HG03175 (cell line): Measurements from ENCODE around the gene SMTN.
"Not testable (repeated sequence)": the region's sequence is repeated elsewhere in the genome, so short reads cannot be mapped to it uniquely, and the experiment has no call there.

Experiments
- ATAC-seq: cut with Tn5 transposase; IDR thresholded peaks from one replicate; pipeline ENCODE4 v1.9.1; 2021; ENCODE audit warnings: mild to moderate bottlenecking, moderate library complexity; ENCODE audit not compliant: unreplicated experiment

The SMTN gene

DNA sequence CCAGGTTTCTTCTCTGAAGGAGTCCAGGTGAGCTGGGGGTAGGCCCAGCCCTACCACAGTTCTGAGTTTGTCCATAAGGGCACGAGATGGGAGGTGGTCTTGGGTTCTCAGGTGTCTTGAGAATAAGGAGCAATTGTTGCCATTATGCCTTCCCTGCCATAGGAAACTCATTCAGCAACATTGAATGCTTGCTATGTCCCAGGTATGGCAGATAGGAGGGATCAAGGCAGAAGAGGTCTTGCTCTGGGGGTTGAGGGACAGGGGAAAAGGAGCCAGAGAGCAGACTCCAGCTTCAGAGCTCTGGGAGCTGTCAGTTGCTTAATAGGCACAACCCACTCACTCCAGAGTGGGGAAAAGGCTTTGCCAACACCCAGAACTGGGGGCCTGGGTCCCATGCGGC, 22.0 kb downstream of the SMTN start:
- ATAC-seq = no peak

DNA sequence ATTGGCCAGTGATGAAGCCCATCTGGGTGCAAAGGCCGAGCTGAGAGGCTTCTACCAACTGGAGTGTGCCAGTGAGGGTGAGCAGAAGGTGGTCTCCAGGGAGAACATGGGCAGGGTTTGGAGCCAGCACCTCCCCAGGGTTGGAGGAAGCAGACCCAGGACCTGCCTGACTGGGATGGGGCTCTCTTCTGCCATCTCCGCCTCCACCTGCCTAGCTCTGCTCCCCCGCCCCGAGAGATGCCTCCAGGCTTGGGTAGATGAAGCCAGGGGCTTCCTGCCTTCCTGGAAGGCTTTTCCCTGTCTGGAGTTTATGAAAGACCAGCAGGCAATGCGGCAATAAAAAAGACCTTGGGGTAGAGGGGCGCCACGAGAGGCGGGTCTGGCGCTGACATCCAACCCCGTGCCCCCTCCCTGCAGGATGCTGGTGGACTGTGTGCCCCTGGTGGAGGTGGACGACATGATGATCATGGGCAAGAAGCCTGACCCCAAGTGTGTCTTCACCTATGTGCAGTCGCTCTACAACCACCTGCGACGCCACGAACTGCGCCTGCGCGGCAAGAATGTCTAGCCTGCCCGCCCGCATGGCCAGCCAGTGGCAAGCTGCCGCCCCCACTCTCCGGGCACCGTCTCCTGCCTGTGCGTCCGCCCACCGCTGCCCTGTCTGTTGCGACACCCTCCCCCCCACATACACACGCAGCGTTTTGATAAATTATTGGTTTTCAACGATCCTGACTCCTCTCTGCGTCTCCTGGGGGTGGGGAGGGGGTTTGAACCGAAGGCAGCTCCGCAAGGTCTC, 23.0 kb downstream of the SMTN start:
- ATAC-seq = no peak

DNA sequence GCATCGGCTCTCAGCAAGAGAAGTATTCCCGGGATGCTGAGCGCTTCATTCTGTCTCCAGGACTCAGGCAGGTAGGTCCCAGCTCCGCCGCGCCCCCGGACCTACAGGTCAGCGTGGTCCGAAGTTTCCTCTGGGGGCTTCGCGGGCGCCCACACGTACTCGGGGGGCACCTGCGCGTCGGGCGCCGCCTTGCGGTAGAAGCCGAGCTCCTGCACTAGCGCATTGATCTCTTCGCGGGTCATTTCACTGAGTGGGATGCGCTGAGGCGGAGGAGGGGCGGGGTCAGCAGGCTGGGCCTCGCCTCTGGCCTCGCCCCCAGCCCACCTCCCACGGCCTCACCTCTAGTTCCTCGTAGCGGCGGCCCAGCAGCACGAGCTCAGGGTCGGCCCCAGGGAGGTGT, 23.8 kb downstream of the SMTN start:
- no peak for ATAC-seq

DNA sequence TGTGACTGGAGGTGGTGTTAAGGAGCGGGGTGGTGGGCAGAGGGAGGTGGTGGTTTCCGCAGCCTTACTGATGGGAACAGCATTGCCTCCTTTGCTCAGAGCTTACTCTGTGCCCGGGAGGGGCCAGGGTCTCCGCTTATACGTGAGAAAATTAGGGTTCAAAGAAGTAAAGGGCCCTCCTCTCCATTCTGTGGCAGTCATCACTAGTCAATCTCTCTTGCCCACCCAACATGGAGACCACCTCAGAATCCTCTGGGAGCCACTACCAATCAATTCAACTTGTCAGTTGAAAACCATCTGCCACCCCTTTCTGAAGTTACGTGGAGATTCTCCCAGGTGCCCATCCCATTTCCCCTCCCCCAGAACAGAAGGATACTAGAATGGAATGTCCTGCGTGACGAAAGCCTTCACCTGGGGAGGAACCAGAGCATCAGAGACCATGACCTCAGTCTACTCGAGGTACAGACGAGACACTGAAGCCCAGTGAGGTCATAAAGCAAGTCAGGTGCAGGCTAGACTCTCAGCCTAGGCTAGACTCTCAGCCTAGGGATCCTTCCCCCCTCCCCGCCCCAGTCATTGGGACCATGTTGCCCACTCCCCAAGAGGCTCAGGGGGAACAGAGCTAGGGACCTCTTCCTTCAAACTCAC, 24.3 kb downstream of the SMTN start:
- ATAC-seq = no peak

DNA sequence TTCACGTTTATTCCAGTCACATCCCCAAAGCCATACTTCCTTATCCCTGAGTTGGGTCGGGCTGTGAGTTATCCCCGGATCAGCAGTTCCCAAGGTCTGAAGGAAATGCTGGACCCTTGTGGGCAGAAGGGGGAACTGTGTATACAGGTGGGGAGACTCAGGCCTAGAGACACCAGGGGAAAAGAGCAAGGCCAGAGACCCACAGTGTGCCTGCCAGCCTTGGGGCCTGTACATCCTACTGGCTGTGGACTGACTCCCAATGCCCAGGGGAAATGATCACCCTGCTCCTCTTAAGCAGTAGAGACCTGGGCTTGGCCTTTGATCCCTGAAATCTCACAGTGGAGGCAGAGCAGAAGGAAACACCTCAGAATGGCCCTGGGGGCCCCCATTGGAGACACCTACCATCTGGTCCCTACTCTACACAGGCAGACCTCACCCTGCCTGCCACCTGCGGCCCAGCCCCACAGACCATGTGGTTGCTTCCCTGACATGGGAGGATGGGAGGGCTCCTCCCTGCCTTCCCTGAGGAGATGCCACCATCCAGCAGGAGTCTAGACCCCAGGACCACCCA, 25.0 kb downstream of the SMTN start:
- ATAC-seq = no peak

DNA sequence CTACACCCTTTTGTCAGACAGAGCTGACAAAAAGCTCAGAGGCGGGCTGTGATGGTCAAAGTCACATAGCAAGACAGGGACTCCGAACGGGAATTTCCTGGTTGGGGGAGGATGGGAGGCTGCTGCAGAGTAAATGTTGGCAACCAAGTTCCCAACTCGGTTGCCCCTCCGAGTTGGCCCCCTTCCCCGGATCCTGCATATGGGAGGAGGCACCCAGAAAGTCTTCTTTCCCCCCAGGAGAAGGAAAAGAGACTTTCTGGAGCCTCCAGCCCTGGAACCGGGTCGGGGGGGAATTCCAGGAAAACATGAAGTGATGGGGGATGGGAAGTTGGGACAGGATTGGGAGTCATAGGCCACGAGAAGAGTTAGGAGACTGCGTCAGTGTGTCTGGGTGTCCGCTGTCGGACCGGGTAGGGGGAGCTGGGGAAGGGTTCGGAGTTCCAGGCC, 25.6 kb downstream of the SMTN start:
- no peak for ATAC-seq

DNA sequence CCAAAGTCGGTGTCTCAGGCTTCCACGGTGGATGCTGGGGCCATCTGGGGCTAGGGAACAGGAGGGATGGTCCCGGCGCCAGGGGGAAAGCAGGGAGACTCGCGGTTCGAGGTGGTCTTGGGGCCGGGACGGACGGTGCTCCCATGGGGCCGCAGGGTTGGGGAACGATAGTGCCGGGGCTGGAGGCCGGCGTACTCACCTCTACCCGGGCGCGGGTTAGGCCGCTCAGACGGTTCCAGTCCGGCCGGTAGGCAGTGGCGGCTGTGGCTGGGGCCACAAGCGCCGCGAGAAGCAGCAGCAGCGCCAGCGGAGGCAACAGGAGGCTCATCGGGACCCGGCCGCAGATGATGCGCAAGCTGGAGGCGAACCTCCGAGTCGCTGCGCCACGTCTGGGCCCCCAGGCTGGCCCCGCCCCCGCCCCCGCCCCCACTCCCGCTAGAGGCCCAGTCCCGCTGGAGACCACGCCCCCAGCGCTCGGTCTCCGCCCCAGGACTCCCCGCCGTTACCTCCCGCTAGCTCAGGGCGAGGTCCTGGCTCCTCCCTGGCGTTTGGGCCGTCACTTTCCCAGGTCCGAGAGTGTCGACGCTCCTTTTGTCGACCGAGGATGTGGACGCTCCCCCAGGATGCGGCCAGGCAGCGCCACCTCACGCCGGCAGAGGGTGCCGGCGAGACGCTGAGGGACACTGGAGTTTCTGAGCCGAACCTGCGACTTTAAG, 26.2 kb downstream of the SMTN start, which contains the start of gene SELENOM:
SELENOM (minus strand) TSS at position 391 of the 716 bp plus-strand sequence; CDS start at position 328, 63 bp downstream.
- ATAC-seq = peak; percentile 88

DNA sequence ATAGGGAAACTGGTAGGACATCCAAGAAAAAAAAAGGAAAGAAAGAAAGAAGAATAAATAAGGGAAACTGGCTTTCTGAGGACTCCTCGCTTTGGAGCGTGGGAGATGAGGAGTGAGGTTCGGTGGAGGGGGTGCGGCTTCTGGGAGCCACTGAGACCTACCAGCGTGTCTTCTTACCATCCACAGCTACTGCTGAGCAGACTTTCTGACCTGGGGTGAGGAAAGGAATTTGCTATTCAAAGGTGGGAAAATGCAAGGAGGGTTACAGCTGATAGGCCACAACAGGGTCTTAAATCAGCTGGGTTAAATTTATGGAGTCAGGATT, 26.7 kb downstream of the SMTN start:
- ATAC-seq = peak; percentile 12

DNA sequence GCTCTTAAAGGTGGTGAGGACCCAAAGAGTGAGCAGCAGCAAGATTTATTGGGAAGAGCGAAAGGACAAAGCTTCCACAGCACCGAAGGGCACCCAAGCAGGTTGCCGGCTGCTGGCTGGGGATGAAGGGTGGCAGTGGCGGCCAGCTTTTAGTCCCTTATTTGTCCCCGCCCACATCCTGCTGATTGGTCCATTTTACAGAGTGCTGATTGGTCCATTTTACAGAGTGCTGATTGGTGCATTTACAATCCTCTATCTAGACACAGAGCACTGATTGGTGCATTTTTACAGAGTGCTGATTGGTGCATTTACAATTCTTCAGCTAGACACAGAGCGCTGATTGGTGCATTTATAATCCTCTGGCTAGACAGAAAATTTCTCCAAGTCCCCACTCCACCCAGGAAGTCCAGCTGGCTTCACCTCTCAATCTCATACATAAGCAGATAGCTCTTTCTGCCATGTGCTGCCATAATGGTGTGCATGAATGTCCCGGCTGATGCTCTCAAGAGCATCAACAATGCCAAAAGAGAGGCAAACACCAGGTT, 31.5 kb downstream of the SMTN start:
- ATAC-seq = not testable (repeated sequence)

DNA sequence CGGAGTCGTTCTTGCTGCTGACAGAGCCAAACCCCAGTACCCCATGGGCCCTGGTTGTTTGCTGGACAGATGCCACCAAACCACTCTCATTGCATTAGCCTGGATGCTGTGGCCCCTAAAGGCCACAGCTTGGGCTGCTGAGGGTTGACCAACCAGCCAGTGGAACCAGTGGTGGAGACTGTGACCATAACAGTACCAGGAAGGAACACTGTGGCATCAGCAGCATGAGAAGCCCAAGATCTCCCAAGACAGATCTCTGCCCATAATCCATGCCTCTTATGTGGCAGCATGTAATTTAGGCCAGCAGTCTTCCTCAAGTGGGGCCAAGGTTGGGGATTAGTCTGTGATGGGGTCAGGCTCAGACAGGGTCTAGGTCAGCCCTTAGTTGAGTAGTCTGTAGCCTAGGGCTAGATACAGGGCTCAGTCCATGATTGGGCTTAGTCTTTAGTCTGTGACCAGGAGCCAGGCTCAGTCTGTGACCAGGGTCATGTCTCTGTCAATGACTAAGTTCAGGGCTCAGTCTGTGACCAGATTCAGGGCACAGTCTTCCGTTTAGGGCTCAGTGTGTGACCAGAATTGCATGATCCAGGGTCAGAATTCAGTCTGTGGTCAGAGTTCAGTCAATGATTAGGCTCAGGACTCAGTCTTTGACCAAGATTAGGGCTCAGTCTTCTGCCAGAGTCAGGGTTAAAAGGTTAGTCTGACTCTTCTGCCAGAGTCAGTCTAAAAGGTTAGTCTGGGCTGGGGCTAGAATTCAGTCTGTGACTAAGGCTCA, 37.1 kb downstream of the SMTN start:
- no peak for ATAC-seq

DNA sequence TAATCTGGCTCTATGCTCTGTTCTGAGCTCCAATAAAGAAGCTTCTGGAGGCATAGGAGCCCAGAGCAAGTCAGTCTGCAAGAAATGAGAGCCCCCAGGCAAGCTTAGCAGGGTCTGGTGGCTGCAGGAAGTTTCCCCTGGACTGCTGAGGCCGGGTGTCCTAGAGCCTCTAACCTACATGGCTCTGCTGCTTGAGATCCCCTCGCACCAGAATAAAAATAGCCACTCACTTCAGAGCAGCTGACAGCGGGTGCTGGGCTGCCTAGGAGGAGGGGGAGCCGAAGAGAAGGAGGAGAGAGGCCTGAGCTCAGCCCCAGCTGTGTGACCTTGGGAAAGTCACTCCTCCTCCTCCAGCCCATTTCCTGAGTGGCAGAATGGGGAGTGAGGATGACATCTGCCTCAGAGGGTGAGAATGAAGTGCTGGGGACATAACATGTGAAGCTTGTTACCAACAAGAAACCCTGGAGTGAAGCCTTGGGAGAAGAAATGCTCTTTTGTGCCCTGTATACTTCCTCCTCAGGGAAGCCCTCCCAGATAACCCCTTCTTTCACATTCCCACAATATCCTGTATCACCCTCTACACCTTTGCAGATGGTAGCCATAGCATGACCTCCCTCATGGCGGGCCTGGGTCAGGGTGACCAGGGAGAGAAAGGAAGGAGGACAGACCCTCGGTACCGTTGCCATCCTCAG, 38.1 kb downstream of the SMTN start:
- no peak for ATAC-seq

DNA sequence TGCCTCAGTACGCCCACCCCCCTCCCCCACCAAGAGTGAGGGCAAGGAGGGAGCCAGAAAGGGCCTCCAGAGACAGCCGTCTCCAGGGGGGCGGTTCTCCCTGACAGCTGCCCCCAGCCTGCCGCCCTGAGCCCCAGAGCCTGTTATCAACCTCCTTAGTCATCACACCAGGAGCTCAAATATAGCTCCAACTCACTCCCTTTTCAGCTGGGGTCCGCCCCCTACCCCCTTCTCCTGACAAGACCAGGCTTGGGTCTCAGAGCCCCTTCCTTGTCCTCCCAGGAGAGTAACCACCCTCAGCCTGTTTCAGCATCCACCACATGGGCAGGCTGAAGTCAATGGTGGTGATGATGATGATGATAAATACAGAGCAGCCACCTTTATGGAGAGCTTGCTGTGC, 39.1 kb downstream of the SMTN start:
- no peak for ATAC-seq

DNA sequence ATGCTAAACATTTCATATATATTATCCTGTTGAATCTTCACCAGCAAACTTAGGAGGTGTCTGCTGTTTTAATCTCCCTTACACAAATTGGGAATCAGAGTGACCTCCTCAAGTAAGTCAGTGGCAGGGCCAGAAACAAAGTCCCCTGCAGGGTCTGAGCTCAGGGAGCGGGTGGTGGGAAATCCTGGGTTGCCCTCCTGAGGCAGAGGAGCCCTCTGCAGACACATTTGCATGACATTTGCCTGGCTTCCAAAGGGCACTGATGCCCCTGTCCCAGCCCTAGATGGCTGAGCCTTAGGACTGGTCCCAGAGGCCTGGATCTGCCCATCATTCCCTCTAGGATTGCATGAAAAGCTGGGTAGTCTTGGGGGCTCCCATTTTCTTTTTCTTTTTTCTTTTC, 39.5 kb downstream of the SMTN start:
- ATAC-seq = no peak

DNA sequence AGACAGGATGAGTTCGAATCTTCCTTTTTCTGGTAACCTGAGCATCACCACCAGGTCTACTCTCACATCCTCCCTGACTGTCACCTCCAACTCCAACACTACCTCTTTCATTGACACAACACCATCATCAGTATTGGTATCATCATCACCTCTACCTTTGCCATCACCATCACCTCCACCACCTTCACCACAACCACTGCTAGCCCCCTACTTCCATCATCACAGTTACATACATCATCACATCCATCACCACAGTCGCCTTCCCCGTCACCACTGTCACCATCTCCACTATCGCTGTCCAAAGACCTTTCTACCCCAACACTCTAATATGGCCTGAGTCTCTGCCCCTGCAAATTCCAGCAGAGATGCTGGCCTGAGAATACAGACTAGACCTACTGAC, 40.3 kb downstream of the SMTN start:
- no peak for ATAC-seq

DNA sequence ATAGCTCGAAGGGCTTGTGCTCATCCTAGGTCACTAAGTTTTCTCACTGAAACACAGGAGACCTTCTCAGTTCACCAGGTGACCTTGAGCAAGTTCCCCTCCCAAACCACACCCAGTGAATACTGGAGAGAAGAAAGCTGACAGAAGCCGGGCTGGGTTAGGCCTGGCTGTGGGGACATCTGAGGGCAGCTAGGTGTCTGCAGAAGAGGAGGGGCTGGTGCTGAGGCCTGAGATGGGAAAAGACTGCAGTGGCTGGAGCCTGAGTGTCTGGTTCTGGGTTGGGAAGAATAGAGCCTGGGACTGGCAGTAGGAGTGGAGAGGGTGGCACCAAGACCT, 41.0 kb downstream of the SMTN start:
- no peak for ATAC-seq

DNA sequence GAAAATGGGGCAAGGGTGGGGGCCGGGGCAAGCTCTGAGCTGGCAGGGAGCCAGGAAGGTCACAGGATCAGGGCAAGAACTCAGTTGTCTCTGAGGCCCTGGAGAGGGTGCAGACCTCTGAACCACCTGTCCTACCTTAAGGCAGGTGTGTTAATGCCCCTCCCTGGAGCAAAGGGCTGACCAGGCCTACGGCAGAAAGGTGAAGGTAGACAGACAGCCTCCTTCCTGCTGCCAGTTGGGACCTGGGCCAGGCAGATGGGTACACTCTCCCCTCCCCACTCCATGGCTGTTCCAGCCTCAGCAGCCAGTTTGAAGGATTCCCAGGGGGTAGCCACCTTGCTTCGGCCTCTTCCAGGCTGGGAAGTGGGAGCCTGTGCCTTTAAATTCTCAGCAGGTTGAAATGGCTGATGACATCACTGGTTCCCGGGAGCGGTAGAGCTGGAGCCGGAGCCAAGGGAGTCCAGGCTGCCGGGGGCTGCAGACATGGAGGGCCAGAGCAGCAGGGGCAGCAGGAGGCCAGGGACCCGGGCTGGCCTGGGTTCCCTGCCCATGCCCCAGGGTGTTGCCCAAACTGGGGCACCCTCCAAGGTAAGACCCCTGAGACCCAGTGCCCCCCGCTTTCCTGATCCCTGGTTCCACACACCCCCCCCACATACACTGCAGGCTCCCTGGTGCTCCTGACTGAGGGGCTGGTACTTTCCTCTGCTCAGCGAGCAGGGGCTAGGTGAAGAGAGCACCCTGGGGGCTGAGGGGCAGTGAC, 41.6 kb downstream of the SMTN start, which contains the start of gene INPP5J:
INPP5J (plus strand) TSS at position 435 of the 760 bp plus-strand sequence; CDS start at position 484, 49 bp downstream.
- no peak for ATAC-seq

DNA sequence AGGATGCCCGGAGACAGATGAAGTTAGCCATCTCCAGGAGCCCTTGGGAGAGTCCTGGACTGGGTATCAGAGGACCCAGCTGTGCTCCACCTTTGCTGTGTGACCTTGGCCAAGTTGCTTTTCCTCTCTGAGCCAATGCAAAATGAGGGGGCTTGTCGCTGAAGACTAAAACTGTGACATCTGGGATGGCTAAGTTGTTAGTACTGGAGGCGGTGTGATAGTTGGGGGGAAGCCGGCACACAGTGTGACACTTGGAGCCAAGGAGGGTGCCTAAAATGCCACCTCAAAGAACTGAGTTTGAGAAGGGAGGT, 42.1 kb downstream of the SMTN start:
- ATAC-seq = no peak

DNA sequence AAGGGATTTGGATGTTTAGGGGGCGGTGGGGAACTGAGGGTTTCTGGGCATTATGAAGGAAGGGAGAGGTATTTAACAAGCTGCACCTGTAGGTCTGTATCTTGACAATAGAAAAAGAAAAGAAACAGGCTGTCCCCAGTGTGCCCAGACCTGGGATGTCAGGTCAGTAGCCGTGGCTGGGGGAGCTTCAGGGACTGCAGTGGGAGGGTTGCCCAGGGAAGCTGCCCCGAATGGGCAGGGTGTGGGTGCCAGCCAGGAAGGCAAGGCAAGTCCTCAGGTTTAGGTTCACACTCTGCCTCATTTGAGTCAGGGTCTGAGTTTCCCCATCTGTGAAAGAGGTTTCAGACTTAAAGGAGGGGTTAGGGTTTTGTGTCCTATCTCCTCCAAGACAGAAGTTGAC, 43.2 kb downstream of the SMTN start:
- no peak for ATAC-seq

DNA sequence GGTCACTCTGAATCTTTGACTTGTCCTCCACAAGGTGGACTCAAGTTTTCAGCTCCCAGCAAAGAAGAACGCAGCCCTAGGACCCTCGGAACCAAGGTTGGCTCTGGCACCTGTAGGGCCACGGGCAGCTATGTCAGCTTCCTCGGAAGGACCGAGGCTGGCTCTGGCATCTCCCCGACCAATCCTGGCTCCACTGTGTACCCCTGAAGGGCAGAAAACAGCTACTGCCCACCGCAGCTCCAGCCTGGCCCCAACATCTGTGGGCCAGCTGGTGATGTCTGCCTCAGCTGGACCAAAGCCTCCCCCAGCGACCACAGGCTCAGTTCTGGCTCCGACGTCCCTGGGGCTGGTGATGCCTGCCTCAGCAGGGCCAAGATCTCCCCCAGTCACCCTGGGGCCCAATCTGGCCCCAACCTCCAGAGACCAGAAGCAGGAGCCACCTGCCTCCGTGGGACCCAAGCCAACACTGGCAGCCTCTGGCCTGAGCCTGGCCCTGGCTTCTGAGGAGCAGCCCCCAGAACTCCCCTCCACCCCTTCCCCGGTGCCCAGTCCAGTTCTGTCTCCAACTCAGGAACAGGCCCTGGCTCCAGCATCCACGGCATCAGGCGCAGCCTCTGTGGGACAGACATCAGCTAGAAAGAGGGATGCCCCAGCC, 43.8 kb downstream of the SMTN start:
- ATAC-seq = no peak
